ENCODE data around the gene CFP. TPM values are rescaled to one million over a fixed set of nuclear protein-coding genes. Genes with fewer than 3 reads are reported as not detected.

Gene CFP
- total and polyA plus RNA-seq, 2 donors (not counting 1 experiment from before 2014, with no cell fraction given), result 0.59 to 3.8 TPM

DNA sequence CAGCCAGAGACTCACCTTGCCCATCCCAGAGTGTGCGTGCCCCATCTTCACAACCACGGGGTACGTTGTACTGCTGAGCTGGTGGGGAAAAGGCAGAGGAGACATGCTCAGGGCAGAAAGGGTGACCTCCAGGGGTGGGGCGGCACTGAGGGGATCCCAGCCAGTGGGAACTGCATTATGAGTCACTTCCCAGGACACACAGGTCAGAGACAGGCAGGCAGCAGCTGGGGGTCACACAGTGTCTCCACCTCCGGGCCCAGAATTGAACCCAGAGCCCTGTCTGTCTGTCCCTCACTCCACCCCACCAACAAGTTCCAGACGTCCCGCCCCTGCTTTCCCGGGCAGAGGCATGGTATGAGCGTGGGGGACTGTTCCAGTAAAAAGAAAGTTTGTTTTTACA, 52.3 kb downstream of the CFP start:
- Mint-ChIP-seq H3K27me3 (peaks cover 19% of the 10 kb centered on the region), H3K9me3 (ENCODE audit: insufficient read depth) (no peaks in the 10 kb centered on the region), H3K27ac (no peak overlapping the region), H3K4me3 (no peak overlapping the region), H3K4me1 (peaks cover 12% of the 10 kb centered on the region)
- peaks cover 0 to 7% (median 0%) of the 10 kb centered on the region in 4 experiments for H3K27me3 ChIP-seq (replicated peaks in 1 of 4; ENCODE audit: control extremely low read depth in 1 of 4, control insufficient read depth in 3 of 4, insufficient read depth in 4 of 4, low read length in 3 of 4)
- no peak overlapping the region for H2AFZ ChIP-seq (ENCODE audit: insufficient read depth, low read depth, low read length, poor library complexity, severe bottlenecking)
- ChIA-PET POLR2A (no interaction called here), CTCF (no interaction called here)
- TF ChIP-seq, protein P1, sequence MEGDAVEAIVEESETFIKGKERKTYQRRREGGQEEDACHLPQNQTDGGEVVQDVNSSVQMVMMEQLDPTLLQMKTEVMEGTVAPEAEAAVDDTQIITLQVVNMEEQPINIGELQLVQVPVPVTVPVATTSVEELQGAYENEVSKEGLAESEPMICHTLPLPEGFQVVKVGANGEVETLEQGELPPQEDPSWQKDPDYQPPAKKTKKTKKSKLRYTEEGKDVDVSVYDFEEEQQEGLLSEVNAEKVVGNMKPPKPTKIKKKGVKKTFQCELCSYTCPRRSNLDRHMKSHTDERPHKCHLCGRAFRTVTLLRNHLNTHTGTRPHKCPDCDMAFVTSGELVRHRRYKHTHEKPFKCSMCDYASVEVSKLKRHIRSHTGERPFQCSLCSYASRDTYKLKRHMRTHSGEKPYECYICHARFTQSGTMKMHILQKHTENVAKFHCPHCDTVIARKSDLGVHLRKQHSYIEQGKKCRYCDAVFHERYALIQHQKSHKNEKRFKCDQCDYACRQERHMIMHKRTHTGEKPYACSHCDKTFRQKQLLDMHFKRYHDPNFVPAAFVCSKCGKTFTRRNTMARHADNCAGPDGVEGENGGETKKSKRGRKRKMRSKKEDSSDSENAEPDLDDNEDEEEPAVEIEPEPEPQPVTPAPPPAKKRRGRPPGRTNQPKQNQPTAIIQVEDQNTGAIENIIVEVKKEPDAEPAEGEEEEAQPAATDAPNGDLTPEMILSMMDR (IDR thresholded peaks at IDR 0.05), result no peak
- TF ChIP-seq EZH2 (IDR thresholded peaks at IDR 0.05; ENCODE audit: borderline replicate concordance, insufficient read depth, low read depth, low read length, poor library complexity, severe bottlenecking), result no peak
- H3K36me3 ChIP-seq (replicated peaks in 1 of 2; ENCODE audit: control extremely low read depth in 1 of 2, control insufficient read depth in 1 of 2, extremely low read depth in 1 of 2, insufficient read depth in 2 of 2, low read length in 1 of 2), result no peaks in the 10 kb centered on the region
- ATAC-seq (ENCODE audit: low read depth), result no peak
- 91% methylated on average over 4 of the region's 9 CpGs for WGBS (ENCODE audit: insufficient coverage)
- H3K9me3 ChIP-seq (ENCODE audit: control extremely low read depth in 1 of 3, control insufficient read depth in 2 of 3, insufficient read depth in 1 of 3, low read length in 2 of 3), result no peaks in the 10 kb centered on the region
- no peak overlapping the region for H3K9ac ChIP-seq (ENCODE audit: low read length)
- peaks cover 5 to 11% of the 10 kb centered on the region in 2 donors for H3K4me1 ChIP-seq (ENCODE audit: control insufficient read depth in 2 of 2, insufficient read depth in 2 of 2, low read length in 2 of 2)
- no peak overlapping the region for H3K4me2 ChIP-seq (replicated peaks; ENCODE audit: low read depth, low read length, poor library complexity, severe bottlenecking)
- no peak for DNase-seq
- no peaks in the 10 kb centered on the region for H4K20me1 ChIP-seq (ENCODE audit: control insufficient read depth, insufficient read depth, low read length, poor library complexity, severe bottlenecking)
- intact Hi-C loops (cut with micrococcal nuclease), result no loop called here
- no peaks in the 10 kb centered on the region for H3K79me2 ChIP-seq (ENCODE audit: control insufficient read depth, insufficient read depth, low read length)
- no peak overlapping the region for H3K27ac ChIP-seq (ENCODE audit: low read length in 2 of 2)
- H3K4me3 ChIP-seq (ENCODE audit: control extremely low read depth in 1 of 5, extremely low read depth in 1 of 5, insufficient read depth in 1 of 5, low read depth in 2 of 5, low read length in 4 of 5), result no peak overlapping the region

DNA sequence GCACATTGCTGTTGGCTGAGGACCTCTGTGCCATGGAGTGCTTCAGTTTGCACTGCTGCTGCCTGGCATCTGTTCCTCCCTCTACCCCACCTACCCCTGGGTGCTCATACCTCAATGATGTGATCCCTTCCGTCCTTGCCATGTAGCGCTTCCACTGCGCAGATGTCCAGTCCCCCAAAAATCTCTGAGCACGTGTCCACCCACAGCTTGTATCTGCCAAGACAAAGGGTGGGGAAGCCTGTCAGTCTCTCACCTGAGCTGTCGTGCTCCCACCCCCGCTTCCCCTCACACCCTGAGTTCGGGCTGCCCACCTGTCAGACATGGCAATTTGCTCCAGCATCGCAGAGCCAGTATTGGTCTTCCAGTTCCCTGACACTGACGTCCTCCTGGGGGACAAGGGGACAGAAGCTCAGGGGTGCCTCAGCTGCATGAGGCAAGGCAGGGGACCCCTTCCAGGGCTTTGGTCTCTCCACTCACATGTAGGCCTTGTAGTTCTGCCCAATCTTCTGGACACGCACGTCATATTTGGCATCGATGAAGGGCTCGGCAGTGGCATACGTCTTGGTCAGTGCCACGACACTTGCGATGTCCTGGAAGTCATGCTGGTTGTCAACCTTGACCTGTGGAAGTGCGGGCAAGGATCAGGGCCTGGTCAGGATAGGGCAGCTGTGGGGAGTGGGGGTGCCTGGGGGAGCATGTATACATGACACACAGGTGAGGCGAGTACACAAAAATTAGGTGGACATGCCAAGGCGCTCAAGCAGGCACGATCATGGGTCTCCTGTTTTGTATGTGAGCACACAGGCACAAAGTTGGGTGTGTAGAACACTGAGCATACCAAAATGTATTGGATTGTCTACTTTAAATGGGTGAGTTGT, 53.5 kb downstream of the CFP start:
- DNase-seq (no peak), ATAC-seq (ENCODE audit: low read depth) (no peak)
- H3K27ac Mint-ChIP-seq, result no peak overlapping the region
- H3K4me3 ChIP-seq (ENCODE audit: control extremely low read depth in 1 of 5, extremely low read depth in 1 of 5, insufficient read depth in 1 of 5, low read depth in 2 of 5, low read length in 4 of 5), result no peak overlapping the region
- intact Hi-C loops (cut with micrococcal nuclease), result no loop called here
- H3K9me3 ChIP-seq (ENCODE audit: control extremely low read depth in 1 of 3, control insufficient read depth in 2 of 3, insufficient read depth in 1 of 3, low read length in 2 of 3), result no peaks in the 10 kb centered on the region
- peaks cover 7% of the 10 kb centered on the region for H3K4me1 Mint-ChIP-seq
- H3K4me1 ChIP-seq (ENCODE audit: control insufficient read depth in 2 of 2, insufficient read depth in 2 of 2, low read length in 2 of 2), result no peaks in the 10 kb centered on the region
- no peak overlapping the region for H3K9ac ChIP-seq (ENCODE audit: low read length)
- H2AFZ ChIP-seq (ENCODE audit: insufficient read depth, low read depth, low read length, poor library complexity, severe bottlenecking), result no peak overlapping the region
- peaks cover 19% of the 10 kb centered on the region for H3K27me3 Mint-ChIP-seq
- TF ChIP-seq, protein P1 (IDR thresholded peaks at IDR 0.05), result no peak
- TF ChIP-seq EZH2 (IDR thresholded peaks at IDR 0.05; ENCODE audit: borderline replicate concordance, insufficient read depth, low read depth, low read length, poor library complexity, severe bottlenecking), result no peak
- CTCF ChIA-PET, result no interaction called here
- no peaks in the 10 kb centered on the region for H4K20me1 ChIP-seq (ENCODE audit: control insufficient read depth, insufficient read depth, low read length, poor library complexity, severe bottlenecking)
- H3K4me2 ChIP-seq (replicated peaks; ENCODE audit: low read depth, low read length, poor library complexity, severe bottlenecking), result no peak overlapping the region
- H3K4me3 Mint-ChIP-seq, result no peak overlapping the region
- H3K27ac ChIP-seq (ENCODE audit: low read length in 2 of 2), result no peak overlapping the region
- WGBS (ENCODE audit: insufficient coverage), result 97% methylated on average over 16 of the region's 20 CpGs
- no peaks in the 10 kb centered on the region for H3K79me2 ChIP-seq (ENCODE audit: control insufficient read depth, insufficient read depth, low read length)
- peaks cover 0 to 3% of the 10 kb centered on the region in 2 experiments for H3K36me3 ChIP-seq (replicated peaks in 1 of 2; ENCODE audit: control extremely low read depth in 1 of 2, control insufficient read depth in 1 of 2, extremely low read depth in 1 of 2, insufficient read depth in 2 of 2, low read length in 1 of 2)
- POLR2A ChIA-PET, result interaction anchor here (0.5 kb wide), 1 partner anchor 449 kb away, joined by 3 read pairs; no protein-coding TSS in a partner anchor
- H3K27me3 ChIP-seq (replicated peaks in 1 of 4; ENCODE audit: control extremely low read depth in 1 of 4, control insufficient read depth in 3 of 4, insufficient read depth in 4 of 4, low read length in 3 of 4), result peaks cover 0 to 7% (median 0%) of the 10 kb centered on the region in 4 experiments
- H3K9me3 Mint-ChIP-seq (ENCODE audit: insufficient read depth), result no peaks in the 10 kb centered on the region

All from B cell (primary cell).